SK-N-MC (cell line): ENCODE results near the gene CNGA2.

Experiments
- DNase-seq: peaks from one replicate; pipeline ENCODE4 v3.0.0-alpha.2; 2011; ENCODE audit warnings: low read depth, low spot score
- H3K27ac ChIP-seq: fragments of 200-600 bp; sonication (generic); 2 replicates; pipeline ENCODE4 v1.5.1; 2016; ENCODE audit warnings: mixed run types
- H3K36me3 ChIP-seq: fragments of 200-600 bp; sonication (generic); 2 replicates; pipeline ENCODE4 v1.6.1; 2017; ENCODE audit warnings: antibody characterized with exemption, low read length, mixed read lengths; ENCODE audit not compliant: insufficient read depth
- H3K4me3 ChIP-seq: fragments of 200-600 bp; sonication (generic); 2 replicates; pipeline ENCODE4 v1.5.1; 2016
- H3K9ac ChIP-seq: fragments of 200-600 bp; sonication (generic); 2 replicates; pipeline ENCODE4 v1.8.0; 2017; ENCODE audit warnings: mixed run types, mixed read lengths; ENCODE audit not compliant: insufficient read length
- H3K9me3 ChIP-seq: fragments of 200-600 bp; sonication (generic); 2 replicates; pipeline ENCODE4 v1.6.1; 2017; ENCODE audit warnings: low read depth, mild to moderate bottlenecking, antibody characterized with exemption, low read length, moderate library complexity, mixed read lengths
- EZH2 ChIP-seq: fragments of 200-600 bp; sonication (generic); IDR thresholded peaks from one replicate; pipeline ENCODE4 v1.6.1; 2017; ENCODE audit warnings: antibody characterized with exemption
- FOXP2 ChIP-seq: optimal IDR thresholded peaks from 2 replicates; pipeline ENCODE3; 2011; ENCODE audit warnings: mild to moderate bottlenecking, moderate library complexity; ENCODE audit not compliant: insufficient read depth; ENCODE audit errors: extremely low read length, control extremely low read depth
- POLR2AphosphoS5 ChIP-seq: IDR thresholded peaks from 2 replicates; pipeline ENCODE4 v1.6.1; 2012; ENCODE audit warnings: mild to moderate bottlenecking, low read depth, low read length, borderline replicate concordance

The CNGA2 gene

GRCh38 chrX:151698485-151698884 lies 36.1 kb upstream of the CNGA2 start:
- Histone ChIP-seq H3K9me3 (no peaks in the 10 kb centered on the region), H3K27ac (no peak overlapping the region), H3K36me3 (no peaks in the 10 kb centered on the region), H3K9ac (no peak overlapping the region), H3K4me3 (no peak overlapping the region)
- TF ChIP-seq POLR2AphosphoS5 (no peak), EZH2 (no peak), FOXP2 (no peak)
- DNase-seq: no peak

- Histone ChIP-seq H3K4me3 (no peak overlapping the region), H3K9ac (no peak overlapping the region), H3K9me3 (no peaks in the 10 kb centered on the region), H3K36me3 (no peaks in the 10 kb centered on the region), H3K27ac (no peak overlapping the region)
- no peak for DNase-seq
- no peak for TF ChIP-seq POLR2AphosphoS5
- no peak for TF ChIP-seq EZH2
- no peak for TF ChIP-seq FOXP2
Observed at GRCh38 chrX:151699746-151700145, 34.8 kb upstream of the CNGA2 start.

DNA sequence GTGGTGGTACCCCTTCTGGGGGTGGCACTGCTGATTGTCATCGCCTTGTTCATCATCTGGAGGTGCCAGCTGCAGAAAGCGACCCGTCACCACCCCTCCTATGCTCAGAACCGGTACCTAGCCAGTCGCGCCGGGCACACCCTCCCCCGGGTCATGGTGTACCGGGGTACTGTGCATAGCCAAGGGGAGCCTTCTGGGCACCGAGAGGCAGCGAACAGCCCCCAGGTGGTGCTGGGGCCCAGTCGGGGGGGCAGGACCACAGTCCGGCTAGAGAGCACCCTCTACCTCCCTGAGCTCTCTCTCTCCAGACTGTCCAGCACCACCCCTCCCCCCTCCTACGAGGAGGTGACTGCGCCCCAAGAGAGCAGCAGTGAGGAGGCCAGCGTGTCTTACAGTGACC lies 34.0 kb upstream of the CNGA2 start:
- Histone ChIP-seq H3K9ac (no peak overlapping the region), H3K4me3 (no peak overlapping the region), H3K36me3 (no peaks in the 10 kb centered on the region), H3K9me3 (no peaks in the 10 kb centered on the region), H3K27ac (no peak overlapping the region)
- no peak for TF ChIP-seq EZH2
- TF ChIP-seq POLR2AphosphoS5: no peak
- TF ChIP-seq FOXP2: no peak
- no peak for DNase-seq

DNA sequence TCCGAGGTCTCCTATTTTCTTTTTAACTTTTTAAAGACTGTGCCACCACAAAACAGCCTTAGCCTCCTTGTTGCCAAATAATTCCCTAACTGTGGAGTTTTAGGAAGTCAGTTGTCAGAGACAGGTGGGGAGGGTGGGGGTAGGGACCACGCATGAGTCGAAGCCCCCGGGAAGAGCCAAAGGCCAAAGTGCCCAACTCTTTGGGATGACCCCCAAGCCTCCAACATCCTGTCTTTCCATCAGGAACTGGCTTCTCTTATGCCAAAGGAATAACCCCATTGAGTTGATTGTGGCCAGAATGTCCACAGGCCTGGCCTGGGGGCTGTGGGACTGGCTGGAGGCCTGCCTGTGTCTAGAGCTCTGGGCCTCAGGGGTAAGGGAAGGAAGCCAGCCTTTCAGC lies 33.5 kb upstream of the CNGA2 start:
- no peak for DNase-seq
- no peak overlapping the region for H3K9ac ChIP-seq
- no peak overlapping the region for H3K27ac ChIP-seq
- no peak overlapping the region for H3K4me3 ChIP-seq
- H3K9me3 ChIP-seq: no peaks in the 10 kb centered on the region
- H3K36me3 ChIP-seq: no peaks in the 10 kb centered on the region
- TF ChIP-seq POLR2AphosphoS5: no peak
- TF ChIP-seq FOXP2: no peak
- no peak for TF ChIP-seq EZH2

- H3K4me3 ChIP-seq: no peak overlapping the region
- no peak overlapping the region for H3K27ac ChIP-seq
- H3K36me3 ChIP-seq: no peaks in the 10 kb centered on the region
- TF ChIP-seq EZH2: no peak
- no peaks in the 10 kb centered on the region for H3K9me3 ChIP-seq
- no peak for DNase-seq
- H3K9ac ChIP-seq: no peak overlapping the region
Observed at GRCh38 chrX:151701531-151701930, 33.0 kb upstream of the CNGA2 start.

DNA sequence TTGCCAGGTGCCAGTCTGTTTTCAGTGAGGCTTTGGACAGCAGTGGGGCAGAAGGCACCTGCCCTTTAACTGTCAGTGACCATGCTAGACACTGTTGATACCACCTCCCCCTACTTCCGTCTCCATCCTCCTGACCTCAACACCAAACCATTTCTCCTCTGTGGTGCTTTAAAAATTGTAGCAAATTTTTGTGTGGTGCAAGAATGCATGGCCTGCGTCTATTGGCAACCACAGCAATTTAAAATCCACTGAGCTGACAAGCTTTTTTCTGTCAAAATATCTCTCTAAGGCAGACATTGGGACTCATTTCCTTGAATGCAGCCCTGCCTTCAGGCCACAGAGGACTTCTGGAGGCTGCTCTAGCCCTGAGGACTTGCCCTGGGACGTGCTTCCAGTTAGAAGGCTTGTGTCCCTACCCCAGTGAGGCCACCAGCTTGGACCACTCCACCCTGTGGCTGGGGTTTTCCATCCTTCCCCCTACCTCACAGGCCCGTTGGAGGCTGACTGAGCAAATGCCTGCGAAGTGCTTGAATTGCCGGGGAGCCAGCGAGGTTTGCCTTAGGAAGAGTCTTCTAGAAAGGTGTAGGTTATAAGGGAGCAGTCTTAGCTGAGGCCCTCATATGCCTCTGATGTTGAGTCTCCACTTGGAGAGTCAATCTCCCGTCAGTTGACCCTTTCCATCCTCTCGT lies 32.4 kb upstream of the CNGA2 start:
- no peak overlapping the region for H3K4me3 ChIP-seq
- H3K36me3 ChIP-seq: no peaks in the 10 kb centered on the region
- no peaks in the 10 kb centered on the region for H3K9me3 ChIP-seq
- H3K9ac ChIP-seq: no peak overlapping the region
- DNase-seq: no peak
- TF ChIP-seq EZH2 (no peak), POLR2AphosphoS5 (no peak)
- H3K27ac ChIP-seq: no peak overlapping the region

GRCh38 chrX:151702741-151703340 lies 31.7 kb upstream of the CNGA2 start:
- Histone ChIP-seq H3K36me3 (no peaks in the 10 kb centered on the region), H3K27ac (no peak overlapping the region), H3K9me3 (no peaks in the 10 kb centered on the region), H3K9ac (no peak overlapping the region), H3K4me3 (no peak overlapping the region)
- DNase-seq: no peak
- TF ChIP-seq POLR2AphosphoS5: no peak
- TF ChIP-seq EZH2: no peak
- TF ChIP-seq FOXP2: no peak

DNA sequence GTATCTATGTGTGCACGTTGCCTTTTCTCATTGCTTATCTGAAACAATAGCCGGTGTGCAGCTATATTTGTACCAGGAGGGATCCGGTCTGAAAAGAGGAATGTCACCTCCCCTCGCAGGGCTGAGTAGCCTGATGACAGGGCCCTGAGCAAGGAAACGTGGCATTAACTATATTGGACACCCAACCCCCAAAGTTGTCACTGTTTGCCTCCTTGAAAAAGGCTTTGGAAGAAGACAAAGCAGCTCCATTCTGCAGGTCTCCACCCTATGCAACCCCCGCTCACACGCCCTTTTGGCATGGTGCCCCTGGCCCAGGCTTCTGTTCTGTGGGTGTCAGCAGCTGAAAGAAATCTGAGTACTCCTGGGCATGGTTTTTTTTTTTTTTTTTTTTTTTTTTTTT lies 31.1 kb upstream of the CNGA2 start:
- H3K9ac ChIP-seq: no peak overlapping the region
- H3K4me3 ChIP-seq: no peak overlapping the region
- DNase-seq: no peak
- H3K9me3 ChIP-seq: no peaks in the 10 kb centered on the region
- H3K36me3 ChIP-seq: no peaks in the 10 kb centered on the region
- TF ChIP-seq EZH2: no peak
- TF ChIP-seq POLR2AphosphoS5: no peak
- no peak for TF ChIP-seq FOXP2
- no peak overlapping the region for H3K27ac ChIP-seq

DNA sequence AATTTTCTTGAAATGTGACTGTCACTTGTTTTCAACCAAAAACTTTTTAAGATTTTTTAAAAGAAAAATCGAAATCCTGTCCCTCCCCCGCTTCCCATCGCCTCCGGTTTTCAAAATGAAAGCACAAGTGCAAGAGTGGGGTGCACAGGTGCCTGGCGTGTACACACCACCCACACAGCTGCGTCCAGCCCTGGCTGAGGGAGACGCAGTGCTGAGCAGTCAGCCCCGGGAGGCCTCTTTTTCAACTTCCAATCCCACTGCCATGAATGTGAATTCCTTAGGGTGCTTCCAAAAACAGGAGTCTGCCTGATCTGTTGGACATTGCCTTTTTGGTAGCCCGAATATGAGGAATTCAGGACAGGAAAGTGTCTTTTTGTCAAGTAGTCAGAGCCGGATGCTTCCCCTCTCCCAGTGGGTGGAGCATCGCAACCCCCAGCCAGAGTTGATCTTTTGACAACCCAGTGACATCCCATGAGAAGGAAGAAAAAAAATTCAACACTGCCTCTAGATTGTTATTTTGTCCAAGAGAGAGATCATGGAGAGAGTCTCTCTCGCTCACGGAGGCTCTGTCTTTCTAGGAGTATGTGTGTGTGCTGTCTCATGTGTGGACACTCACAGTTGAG lies 30.4 kb upstream of the CNGA2 start:
- DNase-seq: no peak
- TF ChIP-seq POLR2AphosphoS5: no peak
- H3K36me3 ChIP-seq: no peaks in the 10 kb centered on the region

DNA sequence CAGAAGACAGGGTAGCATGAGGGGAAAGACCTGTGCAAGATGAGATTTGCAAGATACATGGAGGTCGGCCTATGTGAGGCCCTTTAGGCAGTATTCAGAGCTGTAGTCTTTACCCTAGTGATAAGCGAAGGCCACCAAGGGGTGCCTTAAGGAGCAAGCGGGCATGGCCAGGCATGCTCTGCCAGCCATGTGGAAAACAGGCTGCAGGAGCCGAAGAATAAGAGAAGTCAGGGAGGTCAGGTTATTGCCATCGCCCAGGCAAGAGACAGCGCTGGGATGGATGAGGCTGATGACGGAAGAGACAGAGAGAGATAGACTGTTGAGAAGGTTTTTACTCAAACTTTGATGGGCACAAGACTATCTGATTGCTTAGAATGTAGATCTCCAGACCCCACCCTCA lies 25.7 kb upstream of the CNGA2 start:
- Histone ChIP-seq H3K9me3 (no peaks in the 10 kb centered on the region), H3K9ac (no peak overlapping the region), H3K36me3 (no peaks in the 10 kb centered on the region), H3K4me3 (no peak overlapping the region), H3K27ac (no peak overlapping the region)
- TF ChIP-seq POLR2AphosphoS5 (no peak), EZH2 (no peak), FOXP2 (no peak)
- no peak for DNase-seq

More for the DNA sequence above, 30.4 kb upstream of the CNGA2 start:
- H3K9ac ChIP-seq: no peak overlapping the region
- no peak overlapping the region for H3K27ac ChIP-seq
- H3K4me3 ChIP-seq: no peak overlapping the region
- no peaks in the 10 kb centered on the region for H3K9me3 ChIP-seq
